KBM-7 (cell line): Measurements from ENCODE around the gene SLC1A2.

Source experiments
- DNase-seq: peaks from one replicate; pipeline ENCODE4 v3.0.0-alpha.2; 2015
- in situ Hi-C: fragments of 300-500 bp; cut with MboI; formaldehyde crosslinking; loops from 2 replicates; pipeline ENCODE4 v1.14.3; 2020; ENCODE audit warnings: low sequenced_read_pairs, low pct_unique_long_range_greater_than_20kb, mixed read lengths

The SLC1A2 gene

GRCh38 chr11:35316161-35316560 is 103.2 kb downstream of the SLC1A2 start:
- in situ Hi-C loops: no loop called here
- DNase-seq: no peak

DNA sequence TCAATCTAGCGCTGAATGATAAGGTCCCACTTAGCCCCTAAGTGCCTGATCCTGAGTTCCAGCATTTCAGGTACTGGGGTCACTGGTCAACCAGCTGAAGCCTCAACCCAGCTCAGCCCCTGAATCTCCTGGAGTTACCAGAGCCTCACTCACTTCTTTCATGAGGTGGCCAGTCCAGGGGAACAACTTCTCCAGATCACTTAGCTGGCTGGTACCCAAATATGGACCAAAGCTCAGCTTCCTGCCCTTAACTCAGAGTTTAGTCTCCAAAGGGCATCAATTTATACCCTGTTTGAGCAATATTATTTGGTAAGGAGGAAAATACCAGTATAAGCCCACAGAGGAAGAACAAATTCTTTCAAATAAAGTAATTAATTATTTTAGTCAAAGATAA is 105.6 kb downstream of the SLC1A2 start:
- no peak for DNase-seq
- in situ Hi-C loops: no loop called here

- peak; percentile 5 for DNase-seq
- in situ Hi-C loops: no loop called here
Observed at GRCh38 chr11:35313066-35313759, 106.1 kb downstream of the SLC1A2 start.

- DNase-seq: no peak
- in situ Hi-C loops: no loop called here
Observed at GRCh38 chr11:35311331-35311730, 108.0 kb downstream of the SLC1A2 start.

DNA sequence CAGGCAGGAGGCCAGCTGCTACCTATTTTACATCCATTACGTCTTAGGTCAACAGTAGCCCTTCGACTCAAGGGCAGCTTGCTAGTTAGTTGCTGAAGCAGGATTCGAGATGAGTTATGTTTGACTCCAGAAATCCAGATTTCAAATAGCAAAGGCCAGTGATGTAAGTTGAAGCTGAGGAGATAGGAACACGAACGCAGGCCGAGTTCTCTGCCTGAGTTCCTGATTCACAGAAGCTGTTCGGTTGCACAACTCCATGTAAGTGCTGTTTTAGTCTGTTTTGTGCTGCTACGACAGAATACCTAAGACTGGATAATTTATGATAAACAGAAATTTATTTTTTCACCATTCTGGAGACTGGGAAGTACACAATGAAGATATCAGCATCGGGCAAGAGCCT is 111.2 kb downstream of the SLC1A2 start:
- DNase-seq: no peak
- in situ Hi-C loops: no loop called here

GRCh38 chr11:35307221-35307621 is 112.1 kb downstream of the SLC1A2 start:
- in situ Hi-C loops: no loop called here
- DNase-seq: no peak

DNA sequence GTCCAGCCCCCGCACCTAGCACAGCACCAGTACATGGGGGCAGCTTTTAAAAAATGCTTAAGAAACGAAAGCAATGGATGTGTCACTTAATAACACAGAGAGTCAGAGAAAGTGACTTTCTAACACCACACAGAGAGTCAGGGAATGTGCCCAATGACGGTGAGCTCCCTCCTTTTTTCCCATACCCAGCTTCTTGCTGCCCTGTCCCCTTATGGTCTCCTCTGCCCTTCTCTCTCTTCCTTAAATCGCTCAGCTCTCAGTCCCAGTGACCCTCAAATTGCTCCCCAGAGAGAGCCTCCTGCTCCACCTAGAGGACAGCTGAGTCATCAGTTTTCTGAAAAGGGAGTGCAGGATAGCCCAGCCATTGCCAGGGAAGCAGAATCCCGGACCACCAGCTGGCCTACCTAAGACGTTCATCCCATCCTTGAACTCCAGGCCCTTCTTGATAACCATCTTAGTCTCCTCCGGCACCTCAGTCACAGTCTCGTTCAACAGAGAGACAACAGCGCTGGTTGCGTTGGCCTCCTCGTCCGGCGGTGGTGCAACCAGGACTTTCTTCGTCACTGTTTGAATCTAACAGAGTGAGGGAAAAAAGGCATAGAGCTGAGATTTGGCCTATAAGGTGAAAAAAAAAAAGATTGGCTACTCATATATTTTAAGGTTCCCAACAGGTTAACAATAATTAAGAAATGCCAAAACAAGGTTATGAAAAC is 113.5 kb downstream of the SLC1A2 start:
- peak; percentile 47 for DNase-seq
- in situ Hi-C loops: no loop called here

DNA sequence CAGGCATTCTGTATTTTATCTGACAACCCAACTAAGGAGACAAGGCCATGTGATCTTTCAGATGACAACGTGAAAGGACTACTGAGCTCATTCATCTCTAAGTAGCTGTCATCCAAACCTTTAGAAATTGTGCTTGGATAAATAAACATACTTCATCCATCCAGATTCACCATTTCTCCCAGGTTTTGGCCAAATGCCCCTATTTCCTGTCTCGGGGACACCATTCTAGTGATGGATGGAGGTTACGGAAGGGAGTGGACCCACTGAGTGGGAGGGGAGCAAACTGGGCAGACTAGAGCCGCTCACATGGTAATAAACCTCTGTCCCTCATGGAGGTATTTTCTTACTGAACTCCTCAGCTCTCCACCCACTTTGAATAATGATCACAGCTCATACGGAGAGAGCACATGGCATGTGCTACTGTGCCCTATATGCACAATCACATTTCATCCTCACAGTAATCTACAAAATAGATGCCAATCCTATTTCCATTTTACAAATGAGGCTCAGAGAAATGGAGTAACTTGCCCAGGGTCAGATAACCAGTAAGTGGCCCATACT is 114.4 kb downstream of the SLC1A2 start:
- in situ Hi-C loops: no loop called here

GRCh38 chr11:35304386-35304775 is 115.0 kb downstream of the SLC1A2 start:
- peak; percentile 21 for DNase-seq
- in situ Hi-C loops: no loop called here

More for the DNA sequence above, 114.4 kb downstream of the SLC1A2 start:
- no peak for DNase-seq

DNA sequence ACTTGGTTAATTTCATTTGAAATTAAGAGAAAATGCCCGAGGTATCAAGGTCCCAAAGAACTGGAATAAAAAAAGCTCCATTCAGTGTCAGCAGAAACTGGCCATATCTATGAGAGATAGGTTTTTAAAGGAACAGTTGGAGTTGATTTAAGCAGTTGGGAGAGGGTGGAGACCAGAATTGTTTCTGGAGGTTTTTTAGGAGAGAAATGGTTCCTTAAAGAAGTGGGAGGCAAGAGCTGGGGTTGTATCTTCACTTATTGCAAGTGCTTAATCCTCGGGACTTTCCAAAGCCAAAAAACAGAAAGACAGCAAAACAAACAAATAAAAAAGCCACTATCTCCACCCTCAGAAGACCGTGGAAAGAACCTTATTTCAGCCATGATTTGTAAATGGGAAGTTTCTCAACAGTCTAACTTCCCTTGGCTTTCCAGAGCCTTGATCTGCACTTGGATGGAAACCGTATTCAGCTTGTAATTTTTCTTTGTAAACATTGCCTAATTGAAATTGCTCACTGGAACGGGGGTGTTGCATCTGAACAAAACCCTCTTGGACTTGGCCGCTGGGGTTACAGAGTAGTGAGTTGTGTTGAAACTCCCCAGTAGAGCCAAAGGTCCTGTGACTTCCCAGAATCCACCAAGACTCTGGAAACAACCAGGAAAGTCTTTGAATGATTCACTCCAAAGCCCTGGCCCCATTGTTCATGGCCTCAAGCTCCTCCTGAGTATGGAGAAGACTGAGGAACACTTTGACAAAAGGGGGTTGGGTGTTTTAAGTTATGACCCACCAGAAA is 115.6 kb downstream of the SLC1A2 start:
- in situ Hi-C loops: no loop called here
- no peak for DNase-seq

- in situ Hi-C loops: no loop called here
- DNase-seq: no peak
Observed at GRCh38 chr11:35302398-35302797, 117.0 kb downstream of the SLC1A2 start.

- no peak for DNase-seq
- in situ Hi-C loops: no loop called here
Observed at GRCh38 chr11:35298369-35298768, 121.0 kb downstream of the SLC1A2 start.

GRCh38 chr11:35295751-35296150 is 123.6 kb downstream of the SLC1A2 start:
- in situ Hi-C loops: no loop called here
- no peak for DNase-seq

- DNase-seq: no peak
- in situ Hi-C loops: no loop called here
Observed at GRCh38 chr11:35293699-35294098, 125.7 kb downstream of the SLC1A2 start.

DNA sequence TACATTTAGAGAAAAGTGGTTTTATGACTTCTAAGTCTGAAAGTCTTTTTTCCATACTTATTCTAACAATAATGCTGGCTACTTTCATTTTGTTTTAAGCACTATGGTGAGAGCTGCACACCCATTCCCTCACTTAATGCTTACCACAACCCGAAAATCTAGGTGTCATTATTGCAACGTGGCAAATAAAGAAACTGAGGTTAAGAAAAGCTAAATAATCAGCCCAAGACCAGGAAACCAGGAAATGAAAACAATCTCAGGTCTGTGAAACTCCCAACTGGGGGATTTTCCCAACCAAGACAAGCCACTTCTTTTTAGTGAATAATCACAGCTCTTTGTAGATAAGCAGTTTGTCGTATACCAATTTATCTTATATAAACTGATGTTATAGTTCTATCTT is 126.3 kb downstream of the SLC1A2 start:
- in situ Hi-C loops: no loop called here

DNA sequence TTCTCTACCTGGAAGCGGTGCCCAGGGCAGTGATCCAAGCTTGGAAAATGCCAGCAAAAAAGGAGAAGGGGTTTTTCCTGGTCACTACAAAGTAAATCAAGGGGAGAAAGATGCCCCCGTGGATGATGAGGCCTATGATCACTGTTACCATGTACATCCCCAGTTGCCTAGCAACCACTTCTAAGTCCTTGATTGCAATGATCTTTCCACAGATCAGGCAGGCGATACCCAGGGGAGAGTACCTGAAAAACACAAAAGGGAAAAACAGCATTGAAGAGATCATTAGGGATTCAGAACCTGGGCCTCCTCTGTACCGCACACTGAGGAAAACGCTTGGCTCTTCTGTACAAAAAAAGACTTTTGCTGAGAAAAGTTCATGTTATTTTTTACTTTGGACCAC is 127.1 kb downstream of the SLC1A2 start:
- no peak for DNase-seq
- in situ Hi-C loops: no loop called here

More for the DNA sequence above, 126.3 kb downstream of the SLC1A2 start:
- DNase-seq: no peak

- DNase-seq: no peak
- in situ Hi-C loops: no loop called here
Observed at GRCh38 chr11:35290876-35291275, 128.5 kb downstream of the SLC1A2 start.

- DNase-seq: no peak
- in situ Hi-C loops: no loop called here
Observed at GRCh38 chr11:35289821-35290220, 129.5 kb downstream of the SLC1A2 start.

- in situ Hi-C loops: no loop called here
- no peak for DNase-seq
Observed at GRCh38 chr11:35288817-35289541, 130.4 kb downstream of the SLC1A2 start.
